Measurements from ENCODE around the gene PRMT9.

GRCh38 chr4:147617173-147617840, 66.7 kb downstream of the PRMT9 start, which contains the start of gene TMEM184C:
- TF ChIP-seq RCOR1 (conservative IDR thresholded peaks at IDR 0.05; ENCODE audit: low read depth, low read length): no peak
- peak; percentile 95 for TF ChIP-seq POLR2AphosphoS5 (IDR thresholded peaks at IDR 0.05; ENCODE audit: low read length)
- no peak for TF ChIP-seq NR2C2 (IDR thresholded peaks at IDR 0.05; ENCODE audit: borderline replicate concordance, control insufficient read depth, insufficient read length, low read depth)
- TF ChIP-seq EZH2 (IDR thresholded peaks at IDR 0.05; ENCODE audit: borderline replicate concordance, control insufficient read depth, low read depth, low read length): no peak
- TF ChIP-seq BCL11A (IDR thresholded peaks at IDR 0.05; ENCODE audit: low read depth, low read length): no peak
- TF ChIP-seq CBX5 (IDR thresholded peaks at IDR 0.05; ENCODE audit: low read depth): peak; percentile 14; the same call in 1 of the 2 replicates
- TF ChIP-seq CTCF (IDR thresholded peaks at IDR 0.05 in 2 of 3, conservative IDR thresholded peaks at IDR 0.05 in 1 of 3; ENCODE audit: control insufficient read depth in 2 of 3, extremely low read depth in 1 of 3, insufficient read depth in 1 of 3, low read depth in 3 of 3, low read length in 3 of 3): no peak
- TF ChIP-seq TCF12 (IDR thresholded peaks at IDR 0.05; ENCODE audit: low read depth, low read length): peak; percentile 53; the same call in 1 of the 2 replicates
- peak; percentile 70 for TF ChIP-seq CREB1 (IDR thresholded peaks at IDR 0.05; ENCODE audit: low read depth)
- TF ChIP-seq SUZ12 (IDR thresholded peaks at IDR 0.05; ENCODE audit: unreplicated experiment): no peak

Data from GM12878 (cell line).